Measurements from ENCODE around the gene DDX11.
"Not testable (repeated sequence)": the region's sequence is repeated elsewhere in the genome, so short reads cannot be mapped to it uniquely, and the experiment has no call there.

GRCh38 chr12:31102125-31102524 is 28.5 kb downstream of the DDX11 start:
- not testable (repeated sequence) for TF ChIP-seq NANOG (IDR thresholded peaks at IDR 0.05; ENCODE audit: borderline replicate concordance); CTCF (conservative IDR thresholded peaks at IDR 0.05; ENCODE audit: low read depth in 2 of 2); POLR2AphosphoS5 (IDR thresholded peaks at IDR 0.05; ENCODE audit: low read depth); REST (IDR thresholded peaks at IDR 0.05; ENCODE audit: unreplicated experiment); CREB1 (CRISPR knock-in tag; IDR thresholded peaks at IDR 0.05; ENCODE audit: low read depth); ETS1 (IDR thresholded peaks at IDR 0.05); ZNF462 (CRISPR knock-in tag; IDR thresholded peaks at IDR 0.05); EZH2 (IDR thresholded peaks at IDR 0.05; ENCODE audit: low read depth, unreplicated experiment); JUNB (IDR thresholded peaks at IDR 0.05; ENCODE audit: unreplicated experiment)

All from GM23338 (cell line).